ENCODE measurements around the gene CTSF. TPM values are rescaled to one million over a fixed set of nuclear protein-coding genes. Genes with fewer than 3 reads are reported as not detected.
A peak's percentile ranks its signal among the peaks of the same experiment; 100 is the strongest.

The CTSF gene
- total RNA-seq, 1 experiment from 2014 or later = 28.7 TPM

- POLR2A ChIA-PET = no interaction called here
- intact Hi-C loops (cut with micrococcal nuclease; ENCODE audit: unreplicated experiment) = no loop called here
- no peaks in the 10 kb centered on the region for H3K9me3 ChIP-seq (ENCODE audit: control insufficient read depth, insufficient read depth, low read depth, low read length)
- BruUV-seq (replicated peaks) = no TSS peak
- no peak overlapping the region for H3K4me3 ChIP-seq (ENCODE audit: low read depth in 2 of 2, low read length in 2 of 2)
- TF ChIP-seq SIN3A (IDR thresholded peaks at IDR 0.05; ENCODE audit: borderline replicate concordance, insufficient read depth, low read depth, low read length) (no peak), POLR2AphosphoS5 (IDR thresholded peaks at IDR 0.05; ENCODE audit: low read depth, low read length) (no peak), TCF7L2 (IDR thresholded peaks at IDR 0.05; ENCODE audit: low read depth, low read length) (no peak)
- TF ChIP-seq, protein P1, sequence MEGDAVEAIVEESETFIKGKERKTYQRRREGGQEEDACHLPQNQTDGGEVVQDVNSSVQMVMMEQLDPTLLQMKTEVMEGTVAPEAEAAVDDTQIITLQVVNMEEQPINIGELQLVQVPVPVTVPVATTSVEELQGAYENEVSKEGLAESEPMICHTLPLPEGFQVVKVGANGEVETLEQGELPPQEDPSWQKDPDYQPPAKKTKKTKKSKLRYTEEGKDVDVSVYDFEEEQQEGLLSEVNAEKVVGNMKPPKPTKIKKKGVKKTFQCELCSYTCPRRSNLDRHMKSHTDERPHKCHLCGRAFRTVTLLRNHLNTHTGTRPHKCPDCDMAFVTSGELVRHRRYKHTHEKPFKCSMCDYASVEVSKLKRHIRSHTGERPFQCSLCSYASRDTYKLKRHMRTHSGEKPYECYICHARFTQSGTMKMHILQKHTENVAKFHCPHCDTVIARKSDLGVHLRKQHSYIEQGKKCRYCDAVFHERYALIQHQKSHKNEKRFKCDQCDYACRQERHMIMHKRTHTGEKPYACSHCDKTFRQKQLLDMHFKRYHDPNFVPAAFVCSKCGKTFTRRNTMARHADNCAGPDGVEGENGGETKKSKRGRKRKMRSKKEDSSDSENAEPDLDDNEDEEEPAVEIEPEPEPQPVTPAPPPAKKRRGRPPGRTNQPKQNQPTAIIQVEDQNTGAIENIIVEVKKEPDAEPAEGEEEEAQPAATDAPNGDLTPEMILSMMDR (IDR thresholded peaks at IDR 0.05) = no peak
- TF ChIP-seq, protein P2, sequence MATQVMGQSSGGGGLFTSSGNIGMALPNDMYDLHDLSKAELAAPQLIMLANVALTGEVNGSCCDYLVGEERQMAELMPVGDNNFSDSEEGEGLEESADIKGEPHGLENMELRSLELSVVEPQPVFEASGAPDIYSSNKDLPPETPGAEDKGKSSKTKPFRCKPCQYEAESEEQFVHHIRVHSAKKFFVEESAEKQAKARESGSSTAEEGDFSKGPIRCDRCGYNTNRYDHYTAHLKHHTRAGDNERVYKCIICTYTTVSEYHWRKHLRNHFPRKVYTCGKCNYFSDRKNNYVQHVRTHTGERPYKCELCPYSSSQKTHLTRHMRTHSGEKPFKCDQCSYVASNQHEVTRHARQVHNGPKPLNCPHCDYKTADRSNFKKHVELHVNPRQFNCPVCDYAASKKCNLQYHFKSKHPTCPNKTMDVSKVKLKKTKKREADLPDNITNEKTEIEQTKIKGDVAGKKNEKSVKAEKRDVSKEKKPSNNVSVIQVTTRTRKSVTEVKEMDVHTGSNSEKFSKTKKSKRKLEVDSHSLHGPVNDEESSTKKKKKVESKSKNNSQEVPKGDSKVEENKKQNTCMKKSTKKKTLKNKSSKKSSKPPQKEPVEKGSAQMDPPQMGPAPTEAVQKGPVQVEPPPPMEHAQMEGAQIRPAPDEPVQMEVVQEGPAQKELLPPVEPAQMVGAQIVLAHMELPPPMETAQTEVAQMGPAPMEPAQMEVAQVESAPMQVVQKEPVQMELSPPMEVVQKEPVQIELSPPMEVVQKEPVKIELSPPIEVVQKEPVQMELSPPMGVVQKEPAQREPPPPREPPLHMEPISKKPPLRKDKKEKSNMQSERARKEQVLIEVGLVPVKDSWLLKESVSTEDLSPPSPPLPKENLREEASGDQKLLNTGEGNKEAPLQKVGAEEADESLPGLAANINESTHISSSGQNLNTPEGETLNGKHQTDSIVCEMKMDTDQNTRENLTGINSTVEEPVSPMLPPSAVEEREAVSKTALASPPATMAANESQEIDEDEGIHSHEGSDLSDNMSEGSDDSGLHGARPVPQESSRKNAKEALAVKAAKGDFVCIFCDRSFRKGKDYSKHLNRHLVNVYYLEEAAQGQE (IDR thresholded peaks at IDR 0.05; ENCODE audit: insufficient read depth in 1 of 2, low read depth in 2 of 2, low read length in 1 of 2) = no peak
- DNase-seq (ENCODE audit: low read depth, low spot score) (no peak), ATAC-seq (no peak)
- no peaks in the 10 kb centered on the region for H3K27me3 ChIP-seq (ENCODE audit: control insufficient read depth, insufficient read depth, low read length)
- no peaks in the 10 kb centered on the region for H3K4me1 ChIP-seq (ENCODE audit: control insufficient read depth, insufficient read depth, low read length)
- in situ Hi-C loops (cut with HindIII; ENCODE audit: low pct_unique_long_range_greater_than_20kb, low sequenced_read_pairs) = no loop called here
- CTCF ChIA-PET = no interaction called here
- no peak overlapping the region for H3K27ac ChIP-seq (ENCODE audit: low read length)
- H3K36me3 ChIP-seq (ENCODE audit: control insufficient read depth, insufficient read depth, low read length) = no peaks in the 10 kb centered on the region
Measured at GRCh38 chr11:66564538-66564937, 3.9 kb downstream of the CTSF start.

DNA sequence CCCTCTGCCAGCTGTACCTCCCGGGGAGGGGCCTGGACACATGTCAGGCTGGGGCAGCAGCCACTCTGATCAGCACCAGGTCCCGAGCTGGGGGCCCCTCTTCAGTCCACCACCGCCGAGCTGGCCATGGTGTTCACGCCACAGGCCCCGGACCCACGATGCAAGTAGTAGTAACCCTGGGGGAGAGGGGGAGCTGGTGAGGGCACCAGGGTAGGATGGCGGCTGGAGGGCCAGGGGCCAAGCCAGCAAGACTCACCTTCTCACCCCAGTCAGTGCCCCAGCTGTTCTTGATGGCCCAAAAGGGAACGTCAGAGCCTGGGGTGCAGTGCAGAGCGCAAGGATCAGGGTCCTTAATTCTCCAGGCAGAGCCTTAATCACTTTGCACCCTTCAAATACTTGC, 4.6 kb downstream of the CTSF start:
- no peaks in the 10 kb centered on the region; the same call in 1 of the 2 replicates for H3K27me3 ChIP-seq (ENCODE audit: control insufficient read depth, insufficient read depth, low read length)
- H3K4me3 ChIP-seq (ENCODE audit: low read depth in 2 of 2, low read length in 2 of 2) = no peak overlapping the region
- DNase-seq (ENCODE audit: low read depth, low spot score) = no peak
- BruUV-seq (replicated peaks) = TSS peak; percentile 74
- no peak for ATAC-seq
- intact Hi-C loops (cut with micrococcal nuclease; ENCODE audit: unreplicated experiment) = no loop called here
- no peak overlapping the region for H3K27ac ChIP-seq (ENCODE audit: low read length)
- in situ Hi-C loops (cut with HindIII; ENCODE audit: low pct_unique_long_range_greater_than_20kb, low sequenced_read_pairs) = no loop called here
- no peaks in the 10 kb centered on the region for H3K36me3 ChIP-seq (ENCODE audit: control insufficient read depth, insufficient read depth, low read length)
- TF ChIP-seq, protein P1 (IDR thresholded peaks at IDR 0.05) = no peak
- TF ChIP-seq POLR2AphosphoS5 (IDR thresholded peaks at IDR 0.05; ENCODE audit: low read depth, low read length) (no peak), TCF7L2 (IDR thresholded peaks at IDR 0.05; ENCODE audit: low read depth, low read length) (no peak), SIN3A (IDR thresholded peaks at IDR 0.05; ENCODE audit: borderline replicate concordance, insufficient read depth, low read depth, low read length) (no peak)
- TF ChIP-seq, protein P2 (IDR thresholded peaks at IDR 0.05; ENCODE audit: insufficient read depth in 1 of 2, low read depth in 2 of 2, low read length in 1 of 2) = no peak
- no peaks in the 10 kb centered on the region for H3K9me3 ChIP-seq (ENCODE audit: control insufficient read depth, insufficient read depth, low read depth, low read length)
- no peaks in the 10 kb centered on the region for H3K4me1 ChIP-seq (ENCODE audit: control insufficient read depth, insufficient read depth, low read length)
- CTCF ChIA-PET = no interaction called here
- POLR2A ChIA-PET = interaction anchor here (0.6 kb wide), 1 partner anchor 234 kb away, joined by 3 read pairs; no protein-coding TSS in a partner anchor

All from Panc1 (cell line).